ENCODE data around the gene DLG1.

Gene DLG1

GRCh38 chr3:197298341-197298944 lies at the start of gene DLG1:
DLG1 (minus strand) TSS chr3:197298612; CDS start chr3:197297204, 1,408 bp downstream.
- DNase-seq (ENCODE audit: low read depth): peak; percentile 73

- no peak for DNase-seq (ENCODE audit: low read depth)
These were observed 49.6 kb upstream of the DLG1 start for GRCh38 chr3:197348014-197348413.

GRCh38 chr3:197345390-197345789 lies 47.0 kb upstream of the DLG1 start:
- DNase-seq (ENCODE audit: low read depth): no peak

GRCh38 chr3:197344582-197345318 lies 46.3 kb upstream of the DLG1 start:
- DNase-seq (ENCODE audit: low read depth): no peak

GRCh38 chr3:197343656-197344408 lies 45.4 kb upstream of the DLG1 start:
- DNase-seq (ENCODE audit: low read depth): no peak

- DNase-seq (ENCODE audit: low read depth): no peak
These were observed 44.7 kb upstream of the DLG1 start for GRCh38 chr3:197343111-197343510.

GRCh38 chr3:197340521-197340871 lies 42.1 kb upstream of the DLG1 start:
- no peak for DNase-seq (ENCODE audit: low read depth)

- DNase-seq (ENCODE audit: low read depth): peak; percentile 72
These were observed 41.6 kb upstream of the DLG1 start for GRCh38 chr3:197339841-197340520.

DNA sequence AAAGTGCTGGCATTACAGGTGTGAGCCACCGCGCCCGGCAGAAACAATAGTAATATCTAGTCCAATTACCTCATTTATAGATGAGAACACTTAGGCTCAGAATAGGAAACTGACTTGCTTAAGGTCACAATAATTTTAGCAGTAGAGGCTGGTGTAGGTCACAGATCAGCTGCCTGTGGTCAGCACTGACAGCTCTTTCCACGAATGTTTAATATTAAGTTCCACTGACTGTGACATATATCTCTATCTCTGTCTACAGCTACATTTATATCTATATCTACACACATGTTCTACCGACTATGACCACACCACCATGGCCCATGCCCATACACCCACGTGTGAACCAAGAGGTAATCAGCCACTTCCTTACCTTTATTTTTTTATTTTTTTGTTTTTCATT lies 40.2 kb upstream of the DLG1 start:
- no peak for DNase-seq (ENCODE audit: low read depth)

DNA sequence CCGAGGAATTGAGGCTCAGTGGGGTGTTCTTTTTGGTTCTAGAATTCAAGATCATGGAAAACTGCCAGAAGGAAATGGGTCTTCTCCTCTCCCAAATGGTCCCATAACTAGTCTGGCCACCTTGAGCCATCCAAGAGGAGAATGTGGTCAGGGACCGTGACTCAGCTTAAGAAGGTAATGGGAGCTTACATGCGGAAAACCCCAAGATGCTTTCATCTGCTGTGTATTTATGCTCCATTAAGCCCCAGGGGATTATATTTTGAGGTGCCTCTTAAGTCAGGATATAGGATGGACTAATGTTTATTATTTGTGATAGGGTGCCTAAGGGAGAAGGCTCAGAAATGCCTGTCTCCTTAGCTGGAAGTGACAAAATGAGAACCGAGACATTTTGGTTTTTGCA lies 39.2 kb upstream of the DLG1 start:
- no peak for DNase-seq (ENCODE audit: low read depth)

DNA sequence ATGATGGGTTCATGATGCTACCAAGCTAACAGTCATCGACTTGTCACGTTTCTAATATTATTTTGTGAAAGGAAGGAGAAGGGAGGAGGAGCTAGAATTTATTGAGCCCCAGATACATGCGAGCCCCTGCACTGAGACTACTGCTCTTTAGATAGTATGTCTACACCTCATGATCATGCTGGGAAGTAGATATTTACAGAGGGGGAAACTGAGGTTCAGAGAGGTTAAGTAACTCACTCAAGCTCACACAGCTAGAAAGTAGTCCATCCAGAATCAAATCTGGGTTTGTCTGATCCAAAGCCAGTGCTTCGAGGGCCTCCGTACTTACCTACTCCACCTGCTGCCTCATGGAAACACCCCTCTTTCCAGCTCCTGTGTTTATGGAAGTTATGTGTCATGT lies 38.8 kb upstream of the DLG1 start:
- DNase-seq (ENCODE audit: low read depth): no peak

DNA sequence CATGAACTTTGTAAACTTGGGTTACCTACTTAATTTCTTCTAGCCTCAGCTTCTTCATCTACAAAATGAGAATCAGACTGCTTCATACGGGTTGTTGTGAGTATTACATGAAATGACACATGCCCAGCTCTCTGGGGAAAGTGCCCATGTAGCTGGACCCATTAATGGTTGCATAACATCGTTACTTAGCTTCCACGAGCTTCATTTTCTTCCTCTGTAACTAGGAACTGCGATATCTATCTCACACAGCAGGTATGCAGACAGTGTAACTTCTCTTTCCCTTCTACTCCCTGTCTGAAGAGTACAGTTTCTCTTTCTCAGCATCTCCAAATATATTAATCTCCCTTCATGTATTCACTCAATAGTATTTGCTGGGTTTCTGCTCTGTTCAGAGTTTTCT lies 37.9 kb upstream of the DLG1 start:
- no peak for DNase-seq (ENCODE audit: low read depth)

DNA sequence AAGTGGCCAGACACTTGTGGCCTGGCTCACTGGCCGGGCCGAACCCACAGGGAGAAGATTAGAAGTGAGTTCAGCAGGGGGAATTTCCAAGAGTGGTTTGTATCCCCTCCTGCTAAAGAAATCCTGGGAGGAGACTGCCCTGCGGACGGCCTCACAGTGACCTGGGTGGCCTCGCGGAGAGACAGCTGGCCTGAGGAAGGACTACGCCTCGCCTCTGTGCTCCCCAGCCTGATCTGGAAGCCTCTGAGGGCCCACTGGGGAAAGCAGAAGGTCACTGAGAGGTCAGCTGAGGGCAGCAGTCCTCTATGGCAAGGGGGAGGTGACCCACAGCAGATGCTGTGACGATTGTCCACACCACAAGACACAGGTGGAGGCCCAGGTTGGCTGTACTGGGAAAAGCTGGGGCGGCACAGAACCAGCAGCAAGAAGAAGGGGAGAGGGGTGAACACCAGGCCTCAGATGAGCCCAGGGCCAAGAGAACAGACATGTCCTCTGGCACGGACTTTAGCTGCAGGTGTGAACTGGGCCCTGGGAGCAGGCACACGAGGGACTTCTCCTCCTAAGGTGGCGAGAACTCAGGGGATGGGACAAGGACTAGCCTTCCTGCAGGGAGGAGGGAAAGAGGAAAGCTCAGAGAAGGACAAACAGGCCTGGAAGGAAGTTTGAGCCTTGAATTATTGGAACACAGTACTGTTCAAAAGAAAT lies 37.2 kb upstream of the DLG1 start:
- DNase-seq (ENCODE audit: low read depth): no peak

DNA sequence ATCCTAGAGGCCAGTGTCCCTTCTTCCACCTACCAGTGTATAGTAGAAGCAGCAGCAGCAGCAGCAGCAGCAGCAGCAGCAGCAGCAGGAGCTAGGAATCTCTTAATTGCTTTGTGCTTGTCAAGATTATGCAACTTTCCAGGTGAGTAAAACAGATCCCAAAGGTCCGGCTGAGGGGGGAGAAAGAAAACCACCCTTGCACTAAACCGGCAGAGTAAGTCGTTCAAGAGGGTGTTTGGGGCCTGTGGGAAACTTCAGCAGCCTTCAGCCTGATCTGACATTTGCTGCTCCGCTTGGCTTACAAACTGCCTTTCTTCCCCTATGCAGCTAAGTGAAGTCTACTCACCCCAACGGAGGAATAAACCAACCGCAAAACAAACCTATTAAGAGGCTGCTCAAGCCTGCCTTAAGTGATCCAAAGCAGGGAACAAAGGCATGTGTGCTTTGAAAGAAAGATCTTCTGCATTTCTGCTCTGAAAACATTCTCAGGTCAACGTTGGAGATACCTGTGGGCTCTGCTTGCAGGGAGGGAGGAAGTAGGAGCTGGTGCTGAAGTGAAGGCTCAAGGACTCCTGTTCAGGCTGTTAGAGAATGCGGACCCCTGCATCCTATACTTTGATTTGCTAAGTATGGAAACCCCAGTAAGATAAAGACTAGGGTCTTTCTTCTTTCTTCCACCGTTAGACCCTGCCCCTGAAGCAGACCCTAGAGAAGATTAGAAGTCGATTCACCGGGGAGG lies 35.7 kb upstream of the DLG1 start:
- DNase-seq (ENCODE audit: low read depth): no peak

DNA sequence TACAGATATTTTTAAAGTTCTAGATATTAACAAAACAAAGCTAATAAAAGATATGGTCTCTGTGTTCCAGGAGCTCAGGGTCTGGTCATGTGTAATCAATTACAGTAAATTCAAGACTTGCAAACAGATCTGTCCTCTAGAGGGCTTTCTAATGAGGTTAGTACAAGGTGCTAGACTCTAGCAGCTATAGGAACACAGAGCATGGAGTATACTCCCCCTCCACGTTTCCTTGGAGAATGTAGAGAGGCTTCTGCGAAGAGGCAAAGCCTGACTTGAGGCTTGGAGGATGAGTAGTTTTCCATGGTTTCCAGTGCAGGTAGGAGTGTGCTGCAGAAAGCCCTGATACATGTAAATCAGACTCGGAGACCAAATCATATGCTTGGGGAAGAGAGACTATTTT lies 32.7 kb upstream of the DLG1 start:
- DNase-seq (ENCODE audit: low read depth): no peak

DNA sequence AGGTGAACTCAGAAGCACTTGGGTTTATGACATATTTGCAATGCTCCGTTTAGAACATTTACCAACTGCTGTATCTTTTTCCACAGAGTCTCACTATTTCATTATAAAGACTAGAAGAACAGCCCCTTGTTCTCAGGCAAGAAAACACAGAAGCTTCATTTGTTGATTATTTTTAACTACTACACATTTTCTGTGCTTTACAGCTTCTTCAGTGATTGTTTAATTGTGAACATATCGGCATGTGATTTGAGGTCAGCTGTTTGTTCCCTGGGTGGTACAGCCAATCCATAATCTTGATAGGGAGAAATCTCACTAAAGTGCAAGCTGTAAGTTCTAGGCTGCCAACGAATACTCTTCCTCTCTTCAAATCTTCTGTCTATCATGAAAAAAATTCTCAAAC lies 31.0 kb upstream of the DLG1 start:
- no peak for DNase-seq (ENCODE audit: low read depth)

GRCh38 chr3:197328198-197328597 lies 29.8 kb upstream of the DLG1 start:
- no peak for DNase-seq (ENCODE audit: low read depth)

DNA sequence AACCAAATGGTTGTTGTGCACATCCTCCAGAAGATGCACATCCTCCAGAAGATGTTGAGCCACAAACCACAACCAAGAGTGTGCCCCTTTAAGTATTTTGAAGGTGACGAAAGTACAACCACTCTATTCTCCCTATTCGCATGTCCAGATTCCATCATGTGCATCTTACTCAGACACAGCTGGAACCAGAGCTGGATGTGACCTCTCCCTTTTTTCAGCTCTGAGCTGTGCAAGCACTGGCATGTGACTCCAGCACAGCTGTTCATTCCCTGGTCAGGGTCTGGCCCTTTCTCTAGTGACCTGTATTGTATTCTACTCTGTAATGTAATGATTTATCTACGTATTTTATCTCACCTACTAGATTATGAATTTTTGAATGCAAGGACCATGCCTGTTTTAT lies 29.3 kb upstream of the DLG1 start:
- no peak for DNase-seq (ENCODE audit: low read depth)

- no peak for DNase-seq (ENCODE audit: low read depth)
These were observed 27.4 kb upstream of the DLG1 start for GRCh38 chr3:197325773-197326172.

DNA sequence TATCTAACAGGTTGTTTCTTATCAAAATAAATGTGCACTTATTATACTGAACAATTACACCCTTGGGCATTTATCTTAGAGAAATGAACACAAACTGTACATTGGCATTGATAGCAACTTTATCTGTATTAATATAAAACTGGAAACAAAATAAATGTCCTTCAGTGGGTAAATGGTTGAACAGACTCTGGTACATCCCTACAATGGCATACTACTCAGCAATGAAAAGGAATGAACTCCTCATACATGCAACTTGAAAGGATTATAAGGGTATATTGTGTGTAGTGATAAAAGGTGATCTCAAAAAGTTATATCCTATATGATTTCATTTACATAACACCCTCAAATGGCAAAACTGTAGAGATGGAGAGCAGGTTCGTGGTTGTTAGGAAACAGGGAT lies 23.7 kb upstream of the DLG1 start:
- no peak for DNase-seq (ENCODE audit: low read depth)

- DNase-seq (ENCODE audit: low read depth): no peak
These were observed 22.2 kb upstream of the DLG1 start for GRCh38 chr3:197320582-197320981.
